A204.1 (cell line): ENCODE data around the gene PET100.
A peak's percentile ranks its signal among the peaks of the same experiment; 100 is the strongest.

Source experiments
- FAIRE-seq: peaks from 2 replicates; lab custom pipeline; 2012; peaks lifted over from hg19 to GRCh38; lab: Jason Lieb, UNC

PET100 gene

GRCh38 chr19:7652061-7652641 lies 22.6 kb downstream of the PET100 start:
- peak; percentile 77 for FAIRE-seq

GRCh38 chr19:7654401-7654800 lies 24.8 kb downstream of the PET100 start:
- no peak for FAIRE-seq

- FAIRE-seq, result no peak
Observed at GRCh38 chr19:7655581-7655980, 26.0 kb downstream of the PET100 start.

- no peak for FAIRE-seq
Observed at GRCh38 chr19:7657131-7657751, 27.6 kb downstream of the PET100 start.

- FAIRE-seq, result no peak
Observed at GRCh38 chr19:7658219-7658686, 28.7 kb downstream of the PET100 start.

- FAIRE-seq, result no peak
Observed at GRCh38 chr19:7661744-7662538, 32.3 kb downstream of the PET100 start.

- FAIRE-seq, result no peak
Observed at GRCh38 chr19:7662657-7663056, 33.1 kb downstream of the PET100 start.

GRCh38 chr19:7663706-7664105 lies 34.1 kb downstream of the PET100 start:
- no peak for FAIRE-seq

GRCh38 chr19:7665076-7665475 lies 35.5 kb downstream of the PET100 start:
- FAIRE-seq, result no peak

- FAIRE-seq, result no peak
Observed at GRCh38 chr19:7668842-7669241, 39.2 kb downstream of the PET100 start, which contains the start of gene RETN. Gene RETN (plus strand): TSS chr19:7669049. CDS start chr19:7669327, 278 bp downstream.

GRCh38 chr19:7669641-7670040 lies 40.0 kb downstream of the PET100 start:
- no peak for FAIRE-seq

- FAIRE-seq, result no peak
Observed at GRCh38 chr19:7670150-7670783, 40.7 kb downstream of the PET100 start.

GRCh38 chr19:7670790-7671189 lies 41.2 kb downstream of the PET100 start:
- FAIRE-seq, result no peak

GRCh38 chr19:7672522-7672921 lies 42.9 kb downstream of the PET100 start:
- no peak for FAIRE-seq

GRCh38 chr19:7674010-7675005 lies 44.7 kb downstream of the PET100 start:
- FAIRE-seq, result no peak

- no peak for FAIRE-seq
Observed at GRCh38 chr19:7676376-7676775, 46.8 kb downstream of the PET100 start.

- no peak for FAIRE-seq
Observed at GRCh38 chr19:7676854-7677253, 47.3 kb downstream of the PET100 start, which contains the start of gene MCEMP1. Gene MCEMP1 (plus strand): TSS chr19:7677090. CDS start chr19:7677121, 31 bp downstream.

GRCh38 chr19:7677669-7678311 lies 48.2 kb downstream of the PET100 start:
- no peak for FAIRE-seq

- no peak for FAIRE-seq
Observed at GRCh38 chr19:7678971-7679751, 49.6 kb downstream of the PET100 start.
